GM12874 (cell line): Measurements from ENCODE around the gene FAM221B.

Source experiments
- TF ChIP-seq, protein P1 (sequence below): IDR thresholded peaks from 2 replicates; pipeline ENCODE4 v1.5.1; 2011; ENCODE audit warnings: low read depth, mild to moderate bottlenecking, control low read depth, low read length, moderate library complexity; ENCODE audit not compliant: insufficient read depth

FAM221B gene

DNA sequence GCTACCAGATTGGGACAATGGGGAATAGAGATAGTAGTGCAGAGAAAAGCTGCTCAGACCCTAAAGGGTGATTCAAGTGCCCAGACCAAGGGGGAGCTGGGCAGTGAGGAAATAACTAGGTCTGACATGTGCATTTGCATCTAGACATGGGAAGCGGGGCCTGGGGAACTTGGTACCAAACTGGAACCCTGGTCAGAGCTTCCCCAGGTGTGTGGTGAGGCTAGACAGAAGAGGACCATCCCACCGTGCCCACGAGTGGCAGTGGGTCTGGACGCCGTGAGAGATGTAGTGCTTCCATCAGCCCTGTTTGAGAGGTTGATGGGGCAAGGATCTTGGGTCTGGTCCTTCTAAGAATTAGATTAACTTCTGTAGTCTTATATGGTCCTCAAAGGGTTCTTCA is 8.1 kb upstream of the FAM221B start:
- TF ChIP-seq, protein P1, sequence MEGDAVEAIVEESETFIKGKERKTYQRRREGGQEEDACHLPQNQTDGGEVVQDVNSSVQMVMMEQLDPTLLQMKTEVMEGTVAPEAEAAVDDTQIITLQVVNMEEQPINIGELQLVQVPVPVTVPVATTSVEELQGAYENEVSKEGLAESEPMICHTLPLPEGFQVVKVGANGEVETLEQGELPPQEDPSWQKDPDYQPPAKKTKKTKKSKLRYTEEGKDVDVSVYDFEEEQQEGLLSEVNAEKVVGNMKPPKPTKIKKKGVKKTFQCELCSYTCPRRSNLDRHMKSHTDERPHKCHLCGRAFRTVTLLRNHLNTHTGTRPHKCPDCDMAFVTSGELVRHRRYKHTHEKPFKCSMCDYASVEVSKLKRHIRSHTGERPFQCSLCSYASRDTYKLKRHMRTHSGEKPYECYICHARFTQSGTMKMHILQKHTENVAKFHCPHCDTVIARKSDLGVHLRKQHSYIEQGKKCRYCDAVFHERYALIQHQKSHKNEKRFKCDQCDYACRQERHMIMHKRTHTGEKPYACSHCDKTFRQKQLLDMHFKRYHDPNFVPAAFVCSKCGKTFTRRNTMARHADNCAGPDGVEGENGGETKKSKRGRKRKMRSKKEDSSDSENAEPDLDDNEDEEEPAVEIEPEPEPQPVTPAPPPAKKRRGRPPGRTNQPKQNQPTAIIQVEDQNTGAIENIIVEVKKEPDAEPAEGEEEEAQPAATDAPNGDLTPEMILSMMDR, result no peak

DNA sequence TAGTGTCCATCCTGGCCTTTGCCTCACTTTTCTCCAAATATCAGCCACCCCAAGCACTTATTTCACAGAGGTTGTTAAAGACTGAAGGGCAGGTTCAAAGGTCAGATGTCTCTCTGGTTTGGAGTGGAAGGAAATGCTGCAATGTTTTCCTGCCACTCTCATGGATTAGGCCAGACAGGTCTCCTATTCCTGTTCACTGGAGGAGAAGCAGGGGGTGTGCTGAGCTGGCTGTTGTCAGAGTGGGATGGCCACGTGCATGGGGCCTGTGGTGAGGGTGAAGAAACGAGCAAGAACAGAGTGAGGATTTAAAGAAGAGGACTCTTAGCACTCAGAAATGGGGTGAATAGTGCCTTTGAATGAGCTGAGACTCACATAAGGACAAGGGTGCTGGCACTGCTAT is 7.2 kb upstream of the FAM221B start:
- TF ChIP-seq, protein P1, result no peak

DNA sequence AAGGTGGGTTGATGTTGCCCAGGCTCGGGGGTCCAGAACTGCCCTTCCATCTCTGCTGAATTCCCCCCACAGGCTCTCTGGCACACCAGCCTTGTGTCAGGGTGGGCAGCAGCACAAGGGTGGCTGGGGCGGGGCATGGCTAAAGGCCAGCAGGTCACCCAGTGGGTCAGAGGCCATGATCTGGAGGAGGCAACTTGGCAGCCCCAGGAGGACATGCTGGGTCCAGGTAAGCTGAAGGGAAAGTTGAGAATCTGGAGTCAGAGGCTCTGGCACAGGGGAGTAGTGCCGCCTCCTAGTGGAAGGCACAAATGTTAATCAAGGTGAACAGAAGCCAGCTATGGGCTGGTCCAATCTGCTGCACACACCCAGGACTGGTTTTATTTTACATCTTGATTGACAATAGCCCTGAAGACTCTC is 6.7 kb upstream of the FAM221B start:
- TF ChIP-seq, protein P1, result peak; percentile 31

DNA sequence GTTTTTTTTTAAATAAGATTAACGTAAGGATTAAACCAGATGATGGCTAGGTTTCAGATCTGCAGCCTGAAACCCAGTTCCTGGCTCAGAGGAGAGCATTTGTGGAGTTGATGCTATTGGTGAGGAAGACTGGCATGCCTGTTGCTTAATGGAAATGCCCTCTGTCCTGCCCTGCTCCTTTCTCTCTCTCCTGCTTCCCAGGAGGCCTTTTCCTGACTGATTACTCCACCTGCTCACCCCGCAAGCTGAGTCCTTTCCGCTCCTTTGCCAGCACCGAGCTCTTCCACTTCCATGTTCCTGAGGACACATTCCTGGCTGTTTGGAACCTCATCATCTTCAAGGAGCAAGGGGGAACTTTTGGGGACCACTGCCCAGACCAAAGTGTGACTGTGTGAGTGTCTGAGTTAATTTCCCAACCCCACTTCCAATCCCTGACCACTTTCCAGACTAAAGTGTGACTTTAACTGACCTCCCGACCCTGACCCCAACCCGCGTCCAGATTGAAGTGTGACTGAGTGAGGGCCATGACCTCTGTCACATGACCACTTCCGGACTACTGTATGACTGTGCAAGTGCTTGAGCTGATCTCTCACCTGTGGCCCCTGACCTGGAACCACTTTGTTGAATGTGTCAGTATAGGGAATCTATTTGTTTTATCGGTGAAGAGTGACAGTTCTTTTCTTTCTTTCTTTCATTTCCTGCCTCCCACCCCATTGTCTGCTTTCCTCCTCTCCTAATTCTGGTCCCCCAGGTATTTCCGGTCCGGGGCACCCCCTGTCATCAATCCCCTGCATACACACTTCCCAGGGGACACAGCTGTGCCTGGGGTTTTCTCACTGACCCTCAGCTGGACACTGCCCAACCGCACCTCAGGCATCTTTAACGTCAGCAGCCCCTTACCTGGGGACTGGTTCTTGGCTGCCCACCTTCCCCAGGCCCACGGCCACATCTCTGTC is 6.0 kb upstream of the FAM221B start:
- TF ChIP-seq, protein P1, result no peak

DNA sequence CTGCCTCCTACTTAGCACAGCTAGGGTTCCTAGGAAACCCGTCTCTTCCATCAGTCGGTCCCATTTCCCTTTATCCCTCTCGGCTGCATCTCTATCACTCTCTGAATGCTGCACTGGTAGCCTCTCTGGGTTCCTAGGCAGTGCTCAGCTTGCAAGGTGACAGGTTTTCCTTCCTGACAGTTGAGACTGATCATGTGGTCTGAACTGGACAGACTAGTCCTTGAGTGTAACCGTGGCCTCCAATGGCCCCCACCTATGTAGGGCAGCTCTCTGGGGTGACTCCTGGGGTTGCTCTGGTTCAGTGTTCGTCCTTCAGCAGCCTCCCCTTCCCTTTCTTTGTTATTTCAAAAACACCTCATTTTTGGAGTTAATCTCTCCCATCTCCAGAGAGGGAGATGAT is 4.3 kb upstream of the FAM221B start:
- TF ChIP-seq, protein P1, result no peak

DNA sequence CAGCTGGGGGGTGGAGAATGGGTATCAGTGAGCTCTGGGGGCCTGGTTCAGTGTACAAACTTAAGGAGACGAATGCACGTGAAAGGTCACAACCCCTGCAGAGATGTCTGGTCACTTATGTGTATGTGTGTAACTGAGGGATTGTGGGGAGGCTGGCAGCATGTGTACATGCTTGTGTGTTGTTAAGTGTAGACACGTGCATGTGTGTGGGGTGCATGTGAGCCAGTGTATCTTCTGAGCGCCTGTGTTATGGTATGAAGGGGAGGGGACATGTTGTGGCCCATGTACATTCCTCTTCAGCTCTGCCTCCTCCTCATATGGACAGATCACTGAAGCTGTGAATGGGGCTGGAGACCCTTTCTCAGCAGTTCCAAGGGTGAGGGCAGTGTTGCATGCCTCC is 2.5 kb upstream of the FAM221B start:
- TF ChIP-seq, protein P1, result no peak

DNA sequence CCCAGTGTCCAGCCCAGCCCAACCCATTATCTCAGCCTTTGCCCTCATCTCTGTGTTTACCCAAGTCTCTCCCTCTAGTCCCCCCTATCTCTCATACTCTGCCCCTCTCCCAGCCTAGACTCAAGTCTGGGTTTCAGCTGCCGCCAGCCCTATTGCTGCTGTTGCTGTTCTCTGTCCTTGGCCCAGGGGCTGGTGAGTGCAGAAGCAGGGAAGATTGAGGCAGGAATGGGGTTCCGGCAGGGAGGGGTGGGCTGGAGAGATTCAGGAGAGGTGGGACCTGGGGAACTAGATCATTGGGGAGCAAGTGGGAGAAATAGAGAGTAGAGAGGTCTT is 1.2 kb upstream of the FAM221B start:
- TF ChIP-seq, protein P1, result no peak
